ENCODE data around the gene PRR16.
"Not testable (repeated sequence)": the region's sequence is repeated elsewhere in the genome, so short reads cannot be mapped to it uniquely, and the experiment has no call there.

Gene PRR16

DNA sequence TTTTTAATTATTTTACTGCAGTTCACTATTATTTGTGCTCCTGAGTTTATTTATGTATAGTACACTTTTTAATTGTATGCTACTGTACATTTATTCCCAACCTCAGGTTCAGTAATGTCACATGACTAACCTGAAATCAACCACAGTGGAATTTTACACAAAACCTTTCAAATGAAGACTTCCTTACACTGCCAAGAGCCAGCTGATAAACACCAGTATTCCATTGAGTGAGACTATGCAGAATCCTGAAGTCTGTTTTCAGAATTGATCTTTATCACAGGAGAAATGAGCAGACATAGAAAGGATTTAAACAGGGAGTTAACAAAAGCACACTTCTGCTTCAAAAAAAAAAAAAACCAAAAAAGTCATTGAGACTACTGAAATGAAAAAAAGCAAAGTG lies 219.5 kb downstream of the PRR16 start:
- no peak for DNase-seq

DNA sequence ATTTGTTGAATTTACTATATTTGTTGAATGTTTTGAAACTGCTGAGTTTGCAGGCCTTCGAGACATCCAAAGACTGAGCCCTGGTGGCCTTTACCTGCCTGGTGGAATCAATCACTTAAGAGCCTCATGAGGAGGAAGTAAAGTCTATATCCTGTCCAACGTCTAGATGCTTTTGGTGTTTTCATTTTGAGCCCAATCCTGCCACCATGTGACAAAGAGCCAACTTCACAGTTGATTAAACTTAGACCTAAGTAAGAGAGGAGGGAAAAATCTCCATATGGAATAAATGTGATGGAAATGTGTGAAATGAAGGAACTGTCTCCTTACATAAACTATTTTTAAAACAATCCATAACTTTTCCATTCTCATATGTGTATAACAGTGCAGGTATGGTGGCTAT lies 220.1 kb downstream of the PRR16 start:
- no peak for DNase-seq

GRCh38 chr5:120684749-120685415 lies 220.8 kb downstream of the PRR16 start:
- DNase-seq: no peak

GRCh38 chr5:120690621-120691407 lies 226.7 kb downstream of the PRR16 start:
- no peak for DNase-seq

GRCh38 chr5:120692325-120692724 lies 228.2 kb downstream of the PRR16 start:
- no peak for DNase-seq

DNA sequence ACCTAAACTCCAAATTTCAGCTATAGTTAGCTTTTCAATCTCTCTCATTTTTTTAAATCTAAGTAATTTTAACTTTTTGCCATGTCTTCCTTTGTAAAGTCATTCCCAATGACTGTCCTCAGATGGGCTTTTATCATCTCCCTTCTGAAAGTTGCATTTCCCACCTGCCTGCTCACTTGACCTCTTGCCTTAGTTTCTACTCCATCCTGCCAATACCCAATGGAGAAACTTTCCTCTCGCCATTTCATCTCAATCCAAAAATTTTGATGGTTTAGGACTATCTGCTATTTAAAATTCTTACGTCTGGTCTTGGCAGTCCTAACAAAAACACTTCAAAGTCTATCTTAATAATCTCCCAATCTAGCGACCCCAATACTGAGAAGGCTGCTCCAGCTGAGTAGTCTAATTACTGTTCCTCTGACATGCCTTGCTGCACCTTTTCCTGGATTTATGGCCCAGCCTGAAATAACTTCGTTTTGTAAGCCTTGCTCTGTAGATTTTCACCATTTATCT lies 231.3 kb downstream of the PRR16 start:
- DNase-seq: no peak

- no peak for DNase-seq
These were observed 233.0 kb downstream of the PRR16 start for GRCh38 chr5:120697147-120697546.

DNA sequence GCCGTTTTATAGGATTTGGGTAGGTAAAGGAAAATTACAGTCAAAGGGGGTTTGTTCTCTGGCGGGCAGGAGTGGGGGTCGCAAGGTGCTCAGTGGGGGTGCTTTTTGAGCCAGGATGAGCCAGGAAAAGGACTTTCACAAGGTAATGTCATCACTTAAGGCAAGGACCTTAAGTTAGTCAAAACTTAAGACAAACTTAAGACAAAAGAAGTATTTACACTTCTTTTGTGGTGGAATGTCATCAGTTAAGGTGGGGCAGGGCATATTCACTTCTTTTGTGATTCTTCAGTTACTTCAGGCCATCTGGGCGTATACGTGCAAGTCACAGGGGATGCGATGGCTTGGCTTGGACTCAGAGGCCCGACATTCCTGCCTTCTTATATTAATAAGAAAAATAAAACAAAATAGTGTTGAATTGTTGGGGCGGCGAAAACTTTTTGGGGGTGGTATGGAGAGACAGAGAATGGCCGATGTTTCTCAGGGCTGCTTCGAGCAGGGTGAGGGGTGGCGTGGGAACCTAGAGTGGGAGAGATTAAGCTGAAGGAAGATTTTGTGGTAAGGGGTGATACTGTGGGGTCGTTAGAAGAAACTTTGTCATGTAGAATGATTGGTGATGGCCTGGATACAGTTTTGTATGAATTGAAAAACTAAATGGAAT lies 233.7 kb downstream of the PRR16 start:
- DNase-seq: not testable (repeated sequence)

DNA sequence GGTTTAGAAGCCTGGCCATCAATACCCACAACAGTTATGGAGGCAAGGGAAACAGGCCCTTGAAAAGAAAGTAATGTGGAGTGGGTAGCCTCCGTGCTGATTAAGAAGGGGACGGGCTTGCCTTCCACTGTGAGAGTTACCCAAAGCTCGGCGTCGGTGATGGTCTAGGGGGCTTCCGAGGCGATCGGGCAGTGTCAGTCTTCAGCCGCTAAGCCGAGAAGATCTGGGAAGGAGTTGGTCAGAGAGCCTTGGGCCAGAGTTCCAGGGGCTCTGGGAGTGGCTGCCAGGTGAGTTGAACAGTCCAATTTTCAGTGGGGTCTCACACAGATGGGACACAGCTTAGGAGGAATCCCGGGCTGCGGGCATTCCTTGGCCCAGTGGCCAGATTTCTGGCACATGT lies 236.6 kb downstream of the PRR16 start:
- DNase-seq: not testable (repeated sequence)

DNA sequence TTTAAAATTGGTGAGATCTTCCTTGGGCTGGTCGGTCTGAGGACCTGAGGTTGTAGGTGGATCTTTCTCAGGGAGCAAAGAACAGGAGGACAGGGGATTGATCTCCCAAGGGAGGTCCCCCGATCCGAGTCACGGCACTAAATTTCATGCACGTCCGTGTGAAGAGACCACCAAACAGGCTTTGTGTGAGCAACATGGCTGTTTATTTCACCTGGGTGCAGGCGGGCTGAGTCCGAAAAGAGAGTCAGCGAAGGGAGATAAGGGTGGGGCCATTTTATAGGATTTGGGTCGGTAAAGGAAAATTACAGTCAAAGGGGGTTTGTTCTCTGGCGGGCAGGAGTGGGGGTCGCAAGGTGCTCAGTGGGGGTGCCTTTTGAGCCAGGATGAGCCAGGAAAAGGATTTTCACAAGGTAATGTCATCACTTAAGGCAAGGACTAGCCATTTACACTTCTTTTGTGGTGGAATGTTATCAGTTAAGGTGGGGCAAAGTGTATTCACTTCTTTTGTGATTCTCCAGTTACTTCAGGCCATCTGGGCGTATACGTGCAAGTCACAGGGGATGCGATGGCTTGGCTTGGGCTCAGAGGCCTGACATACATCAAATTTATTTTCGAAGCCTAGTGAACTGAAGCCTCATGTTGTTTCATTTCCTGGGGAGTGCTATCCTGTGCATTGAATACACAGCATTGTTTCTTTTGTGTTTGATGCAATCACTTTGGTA lies 238.9 kb downstream of the PRR16 start:
- DNase-seq: not testable (repeated sequence)

DNA sequence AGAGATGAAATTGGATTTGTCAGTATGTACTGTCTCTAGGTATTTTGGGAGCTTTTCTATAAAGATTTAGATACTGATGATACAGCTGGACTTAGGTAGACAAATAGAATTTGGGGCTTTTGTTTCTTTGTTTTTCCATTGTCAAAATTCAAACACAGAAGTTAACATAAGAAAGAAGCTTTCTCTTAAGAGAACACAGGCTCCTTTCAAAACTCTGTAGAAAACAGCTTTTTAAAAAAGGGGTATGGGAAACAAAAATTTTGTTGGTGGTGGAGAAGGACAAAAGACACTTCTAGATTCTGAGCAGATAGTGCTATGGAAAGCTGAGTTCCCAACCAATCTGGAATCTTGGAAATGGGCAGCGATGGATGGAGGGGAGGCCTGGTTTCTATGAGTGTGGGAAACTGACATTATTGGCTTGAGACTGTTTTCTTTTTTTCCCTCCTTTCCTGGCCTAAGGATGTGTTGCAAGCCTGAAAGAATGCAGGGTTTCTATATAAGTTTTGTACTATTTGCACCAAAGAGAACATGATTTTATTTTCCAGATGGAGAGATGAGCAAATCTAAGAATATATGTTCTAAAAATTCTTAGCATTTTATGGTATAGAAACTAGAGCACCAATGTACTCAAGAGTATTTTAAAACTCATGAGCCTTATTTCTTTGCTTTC lies 240.0 kb downstream of the PRR16 start:
- DNase-seq: no peak

- no peak for DNase-seq
These were observed 242.8 kb downstream of the PRR16 start for GRCh38 chr5:120706877-120707276.

DNA sequence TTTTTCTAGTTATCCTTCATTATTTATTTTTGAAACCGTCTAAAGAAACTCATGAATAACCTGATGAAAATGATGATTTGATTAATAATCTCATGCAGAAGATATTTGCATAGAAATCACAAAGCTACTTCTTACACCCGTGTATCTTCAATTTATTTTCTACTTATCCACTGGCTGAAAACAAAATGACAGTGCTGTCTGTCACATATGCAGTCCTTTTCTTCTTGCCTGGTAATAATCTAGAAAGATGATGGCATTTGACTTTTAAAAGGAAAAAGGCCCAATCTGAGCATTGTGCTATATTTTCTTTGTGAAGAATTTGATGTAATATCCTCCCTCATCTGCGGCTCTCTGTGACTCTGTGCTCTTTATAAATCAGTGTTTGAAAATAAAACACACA lies 253.3 kb downstream of the PRR16 start:
- no peak for DNase-seq

GRCh38 chr5:120730214-120730613 lies 266.1 kb downstream of the PRR16 start:
- no peak for DNase-seq

DNA sequence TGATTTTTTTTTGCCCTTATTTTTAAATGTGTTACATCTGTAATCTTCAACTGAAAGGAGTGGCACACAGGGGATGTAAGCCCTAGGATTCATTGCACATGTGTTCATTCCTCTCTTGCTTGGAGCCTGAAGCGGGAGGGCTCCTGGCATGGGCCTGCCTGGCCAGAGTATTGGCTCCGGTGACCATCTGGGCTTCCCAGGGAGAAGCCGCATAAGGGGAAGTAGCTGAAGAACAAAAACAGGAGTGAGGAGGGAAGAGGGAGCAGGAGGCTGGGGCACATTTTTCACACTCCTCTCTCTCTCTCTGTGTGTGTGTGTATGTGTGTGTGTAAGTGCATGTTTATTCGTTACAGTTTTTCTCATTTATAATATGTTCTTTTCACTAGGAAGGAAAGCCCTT lies 269.9 kb downstream of the PRR16 start:
- no peak for DNase-seq

DNA sequence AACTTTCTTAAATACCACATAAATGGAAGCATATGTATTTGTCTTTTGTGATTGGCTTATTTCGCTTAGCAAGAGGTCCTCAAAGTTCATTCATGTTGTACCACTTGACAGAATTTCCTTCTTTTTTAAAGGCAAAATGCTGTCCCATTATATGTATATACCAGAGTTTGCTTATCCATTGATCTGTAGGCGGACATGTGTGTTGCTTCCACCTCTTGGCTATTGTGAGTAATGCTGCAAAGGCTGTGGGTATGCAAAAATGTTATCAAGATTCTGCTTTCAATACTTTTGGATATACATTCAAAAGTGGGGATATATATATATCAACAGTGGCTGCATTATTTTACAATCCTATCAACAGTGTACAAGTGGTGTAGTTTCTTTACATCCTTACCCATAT lies 271.0 kb downstream of the PRR16 start:
- DNase-seq: no peak
